PC-9 (cell line): Measurements from ENCODE around the gene CFAP97D2. TPM values are rescaled to one million over a fixed set of nuclear protein-coding genes. Genes with fewer than 3 reads are reported as not detected.

Source experiments
- BruUV-seq: library from RNA; stranded (reverse); fragments of 400-500 nt; replicated peaks from 2 replicates; lab custom pipeline; 2021; lab: Mats Ljungman, UMichigan
- CTCF ChIA-PET: fragments of 300-600 bp; sonication (Branson Sonifier 250); formaldehyde crosslinking; loops from one replicate; lab custom pipeline; 2022; ENCODE audit warnings: antibody characterized with exemption; lab: Charles Lee
- POLR2A ChIA-PET: fragments of 300-600 bp; sonication (Branson Sonifier 250); formaldehyde crosslinking; loops from one replicate; lab custom pipeline; 2022; ENCODE audit warnings: antibody characterized with exemption; ENCODE audit not compliant: unreplicated experiment; lab: Charles Lee
- DNase-seq, 2 experiments: peaks; one replicate each; pipeline versions ENCODE4 v3.0.0 to v3.0.0-alpha.2; 2015 to 2022; ENCODE audit warnings: mixed read lengths in 1 of 2
- H2AFZ ChIP-seq: fragments of 200-600 bp; sonication (generic); 2 replicates; pipeline ENCODE4 v1.8.1; 2017; ENCODE audit warnings: antibody characterized with exemption
- H3F3A ChIP-seq: fragments of 200-600 bp; sonication (generic); 2 replicates; pipeline ENCODE4 v1.8.1; 2017; ENCODE audit warnings: antibody characterized with exemption, mild to moderate bottlenecking, low read depth; ENCODE audit not compliant: insufficient read depth
- H3K27ac ChIP-seq: fragments of 200-600 bp; sonication (generic); 2 replicates; pipeline ENCODE4 v1.6.1; 2016; ENCODE audit warnings: mixed run types
- H3K27me3 ChIP-seq: fragments of 200-600 bp; sonication (generic); 2 replicates; pipeline ENCODE4 v1.6.1; 2016; ENCODE audit warnings: low read depth, mixed run types; ENCODE audit not compliant: insufficient read depth
- H3K36me3 ChIP-seq: fragments of 200-600 bp; sonication (generic); 2 replicates; pipeline ENCODE4 v1.6.1; 2016; ENCODE audit warnings: low read depth, mixed run types
- H3K4me1 ChIP-seq: fragments of 200-600 bp; sonication (generic); replicated peaks from 2 replicates; pipeline ENCODE4 v1.6.1; 2016; ENCODE audit warnings: mixed run types; ENCODE audit not compliant: insufficient read depth
- H3K4me2 ChIP-seq: fragments of 200-600 bp; sonication (generic); 2 replicates; pipeline ENCODE4 v1.6.1; 2017; ENCODE audit warnings: mixed run types
- H3K4me3 ChIP-seq: fragments of 200-600 bp; sonication (generic); 2 replicates; pipeline ENCODE4 v1.6.1; 2016; ENCODE audit warnings: mixed run types
- H3K79me2 ChIP-seq: fragments of 200-600 bp; sonication (generic); 2 replicates; pipeline ENCODE4 v1.6.1; 2017; ENCODE audit warnings: low read depth, mixed run types
- H3K9me2 ChIP-seq: fragments of 200-600 bp; sonication (generic); 2 replicates; pipeline ENCODE4 v1.8.1; 2017; ENCODE audit warnings: mild to moderate bottlenecking; ENCODE audit not compliant: insufficient read depth
- H3K9me3 ChIP-seq: fragments of 200-600 bp; sonication (generic); 2 replicates; pipeline ENCODE4 v1.8.1; 2016; ENCODE audit warnings: low read depth; ENCODE audit not compliant: insufficient read depth
- H4K20me1 ChIP-seq: fragments of 200-600 bp; sonication (generic); 2 replicates; pipeline ENCODE4 v1.8.1; 2017; ENCODE audit not compliant: insufficient read depth
- EZH2 ChIP-seq: fragments of 200-600 bp; sonication (generic); IDR thresholded peaks from 2 replicates; pipeline ENCODE4 v1.8.0; 2017; ENCODE audit warnings: antibody characterized with exemption, low read depth
- intact Hi-C: fragments of 100-400 bp; cut with micrococcal nuclease; formaldehyde crosslinking; loops from one replicate; pipeline ENCODE4 v1.10.0; 2022; ENCODE audit not compliant: unreplicated experiment
- total RNA-seq: library from RNA; stranded (reverse); gene quantifications from 2 replicates; pipeline ENCODE4 v1.2.3, GENCODE V29; 2021
- TF ChIP-seq, protein P1 (sequence below): fragments of 200-600 bp; sonication (generic); conservative IDR thresholded peaks from 2 replicates; pipeline ENCODE4 v1.6.1; 2017; ENCODE audit warnings: mixed run types, antibody characterized with exemption, mild to moderate bottlenecking, moderate library complexity

Gene CFAP97D2
- total RNA-seq, 1 experiment from 2014 or later = not detected

GRCh38 chr13:114141261-114141996 is 37.6 kb upstream of the CFAP97D2 start:
- TF ChIP-seq, protein P1, sequence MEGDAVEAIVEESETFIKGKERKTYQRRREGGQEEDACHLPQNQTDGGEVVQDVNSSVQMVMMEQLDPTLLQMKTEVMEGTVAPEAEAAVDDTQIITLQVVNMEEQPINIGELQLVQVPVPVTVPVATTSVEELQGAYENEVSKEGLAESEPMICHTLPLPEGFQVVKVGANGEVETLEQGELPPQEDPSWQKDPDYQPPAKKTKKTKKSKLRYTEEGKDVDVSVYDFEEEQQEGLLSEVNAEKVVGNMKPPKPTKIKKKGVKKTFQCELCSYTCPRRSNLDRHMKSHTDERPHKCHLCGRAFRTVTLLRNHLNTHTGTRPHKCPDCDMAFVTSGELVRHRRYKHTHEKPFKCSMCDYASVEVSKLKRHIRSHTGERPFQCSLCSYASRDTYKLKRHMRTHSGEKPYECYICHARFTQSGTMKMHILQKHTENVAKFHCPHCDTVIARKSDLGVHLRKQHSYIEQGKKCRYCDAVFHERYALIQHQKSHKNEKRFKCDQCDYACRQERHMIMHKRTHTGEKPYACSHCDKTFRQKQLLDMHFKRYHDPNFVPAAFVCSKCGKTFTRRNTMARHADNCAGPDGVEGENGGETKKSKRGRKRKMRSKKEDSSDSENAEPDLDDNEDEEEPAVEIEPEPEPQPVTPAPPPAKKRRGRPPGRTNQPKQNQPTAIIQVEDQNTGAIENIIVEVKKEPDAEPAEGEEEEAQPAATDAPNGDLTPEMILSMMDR = no peak
- TF ChIP-seq EZH2 = no peak
- no TSS peak for BruUV-seq
- no peak overlapping the region for H3K4me2 ChIP-seq
- peaks cover 15% of the 10 kb centered on the region for H3F3A ChIP-seq
- H3K27me3 ChIP-seq = no peaks in the 10 kb centered on the region
- H3K9me3 ChIP-seq = no peaks in the 10 kb centered on the region
- intact Hi-C loops = no loop called here
- no peaks in the 10 kb centered on the region for H3K4me1 ChIP-seq
- H3K79me2 ChIP-seq = no peaks in the 10 kb centered on the region
- no peak for DNase-seq
- no peak overlapping the region for H2AFZ ChIP-seq
- no peaks in the 10 kb centered on the region for H3K9me2 ChIP-seq
- ChIA-PET POLR2A (no interaction called here), CTCF (no interaction called here)
- no peaks in the 10 kb centered on the region for H3K36me3 ChIP-seq
- no peaks in the 10 kb centered on the region for H4K20me1 ChIP-seq
- H3K27ac ChIP-seq = no peak overlapping the region
- no peak overlapping the region for H3K4me3 ChIP-seq

DNA sequence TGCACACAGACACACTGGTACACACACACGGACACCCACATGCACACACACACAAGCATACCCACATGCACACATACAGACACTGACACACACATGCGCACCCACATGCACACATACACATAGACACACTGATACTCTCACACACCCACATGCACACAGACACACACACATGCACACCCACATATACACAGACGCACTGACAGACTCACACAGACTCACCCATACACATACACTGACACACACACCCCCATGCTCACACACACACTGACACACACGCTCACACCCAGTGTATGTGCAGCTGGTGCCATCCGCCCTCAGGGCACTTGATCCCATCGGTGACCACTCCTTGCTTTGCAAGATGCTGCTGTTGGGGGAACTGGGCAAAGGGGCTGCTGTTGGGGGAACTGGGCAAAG is 36.9 kb upstream of the CFAP97D2 start:
- no peaks in the 10 kb centered on the region for H3K27me3 ChIP-seq
- no TSS peak for BruUV-seq
- ChIA-PET POLR2A (no interaction called here), CTCF (no interaction called here)
- no peak overlapping the region for H2AFZ ChIP-seq
- no peak overlapping the region for H3K4me2 ChIP-seq
- intact Hi-C loops = no loop called here
- H3K27ac ChIP-seq = no peak overlapping the region
- no peaks in the 10 kb centered on the region for H3K36me3 ChIP-seq
- H4K20me1 ChIP-seq = no peaks in the 10 kb centered on the region
- no peaks in the 10 kb centered on the region for H3K9me2 ChIP-seq
- TF ChIP-seq EZH2 = no peak
- TF ChIP-seq, protein P1 = no peak
- no peak overlapping the region for H3K4me3 ChIP-seq
- no peak for DNase-seq
- H3K79me2 ChIP-seq = no peaks in the 10 kb centered on the region
- H3K9me3 ChIP-seq = no peaks in the 10 kb centered on the region
- peaks cover 15% of the 10 kb centered on the region for H3F3A ChIP-seq
- H3K4me1 ChIP-seq = no peaks in the 10 kb centered on the region

GRCh38 chr13:114142640-114143490 is 36.2 kb upstream of the CFAP97D2 start:
- Histone ChIP-seq H2AFZ (no peak overlapping the region), H3K27me3 (no peaks in the 10 kb centered on the region), H3K27ac (no peak overlapping the region), H3K4me3 (no peak overlapping the region), H3K79me2 (no peaks in the 10 kb centered on the region), H4K20me1 (no peaks in the 10 kb centered on the region), H3K9me3 (no peaks in the 10 kb centered on the region), H3K36me3 (no peaks in the 10 kb centered on the region), H3K4me1 (no peaks in the 10 kb centered on the region), H3K4me2 (no peak overlapping the region), H3K9me2 (no peaks in the 10 kb centered on the region), H3F3A (peaks cover 15% of the 10 kb centered on the region)
- DNase-seq = no peak
- BruUV-seq = no TSS peak
- no peak for TF ChIP-seq EZH2
- TF ChIP-seq, protein P1 = no peak
- ChIA-PET POLR2A (no interaction called here), CTCF (no interaction called here)
- intact Hi-C loops = no loop called here
